Activated CD4-positive, alpha-beta memory T cell treated with anti-CD3 and anti-CD28 coated beads for 36 hours (primary cell): ENCODE results near the gene DPP7. TPM values are rescaled to one million over a fixed set of nuclear protein-coding genes. Genes with fewer than 3 reads are reported as not detected.
A peak's percentile ranks its signal among the peaks of the same experiment; 100 is the strongest.

Experiments used
- CTCF ChIA-PET: fragments of 350-600 bp; sonication (Branson Sonifier 250); formaldehyde crosslinking; loops from one replicate; lab custom pipeline; 2021; ENCODE audit warnings: antibody characterized with exemption, inconsistent platforms; lab: Charles Lee
- POLR2A ChIA-PET: fragments of 350-600 bp; sonication (Branson Sonifier 250); formaldehyde crosslinking; loops from one replicate; lab custom pipeline; 2021; ENCODE audit warnings: antibody characterized with exemption; lab: Charles Lee
- DNase-seq: peaks from one replicate; pipeline ENCODE4 v3.0.0-alpha.2; 2020
- H3K27ac Mint-ChIP-seq: one replicate; pipeline ENCODE4 v1.8.0; 2021; ENCODE audit warnings: mixed read lengths
- H3K27me3 Mint-ChIP-seq: one replicate; pipeline ENCODE4 v1.8.0; 2021; ENCODE audit warnings: mixed read lengths
- H3K36me3 Mint-ChIP-seq: one replicate; pipeline ENCODE4 v1.8.0; 2021; ENCODE audit warnings: mixed read lengths
- H3K4me1 Mint-ChIP-seq: one replicate; pipeline ENCODE4 v1.8.0; 2021; ENCODE audit warnings: low read depth, mixed read lengths
- H3K4me3 Mint-ChIP-seq: one replicate; pipeline ENCODE4 v1.8.0; 2021; ENCODE audit warnings: mild to moderate bottlenecking, mixed read lengths
- H3K9me3 Mint-ChIP-seq: one replicate; pipeline ENCODE4 v1.8.0; 2021; ENCODE audit warnings: mixed read lengths
- intact Hi-C: fragments of 100-400 bp; cut with micrococcal nuclease; formaldehyde crosslinking; loops from one replicate; pipeline ENCODE4 v1.15.1; 2023
- total RNA-seq, 2 experiments: library from RNA; stranded (reverse); gene quantifications; one replicate each; pipeline ENCODE4 v1.2.3, GENCODE V29; 2021

DPP7 gene
- total RNA-seq, 2 experiments from 2014 or later, result 195 to 208 TPM

- Mint-ChIP-seq H3K27ac (no peak overlapping the region), H3K9me3 (no peaks in the 10 kb centered on the region), H3K4me3 (no peak overlapping the region), H3K27me3 (no peaks in the 10 kb centered on the region), H3K36me3 (peaks cover 8% of the 10 kb centered on the region), H3K4me1 (peaks cover 2% of the 10 kb centered on the region)
- intact Hi-C loops, result no loop called here
- ChIA-PET CTCF (interaction anchor here (1.2 to 1.3 kb wide), 2 partner anchors 12 to 82 kb away, joined by 3 read pairs; no protein-coding TSS in a partner anchor), POLR2A (interaction anchor here (0.6 to 1.0 kb wide), 2 partner anchors 12 to 324 kb away, joined by 3 read pairs; no protein-coding TSS in a partner anchor)
- no peak for DNase-seq
Observed at GRCh38 chr9:137107312-137107921, 7.1 kb downstream of the DPP7 start.

- intact Hi-C loops, result no loop called here
Observed at GRCh38 chr9:137106662-137107250, 7.8 kb downstream of the DPP7 start.

GRCh38 chr9:137105814-137106661 lies 8.5 kb downstream of the DPP7 start:
- intact Hi-C loops, result no loop called here
- POLR2A ChIA-PET, result interaction anchor here (1.2 kb wide), 1 partner anchor 83 kb away, joined by 3 read pairs; no protein-coding TSS in a partner anchor
- H3K4me1 Mint-ChIP-seq, result peaks cover 2% of the 10 kb centered on the region

More at GRCh38 chr9:137106662-137107250, 7.8 kb downstream of the DPP7 start:
- H3K4me1 Mint-ChIP-seq, result peaks cover 2% of the 10 kb centered on the region
- no peak for DNase-seq
- peaks cover 8% of the 10 kb centered on the region for H3K36me3 Mint-ChIP-seq
- POLR2A ChIA-PET, result interaction anchor here (1.0 kb wide), 1 partner anchor 11 kb away, joined by 3 read pairs; no protein-coding TSS in a partner anchor
- no peak overlapping the region for H3K27ac Mint-ChIP-seq
- CTCF ChIA-PET, result interaction anchor here (0.5 to 1.6 kb wide), 5 partner anchors 11 to 94 kb away, joined by 3 to 6 read pairs (median 3); no protein-coding TSS in a partner anchor
- no peaks in the 10 kb centered on the region for H3K9me3 Mint-ChIP-seq
- no peak overlapping the region for H3K4me3 Mint-ChIP-seq
- H3K27me3 Mint-ChIP-seq, result no peaks in the 10 kb centered on the region

DNA sequence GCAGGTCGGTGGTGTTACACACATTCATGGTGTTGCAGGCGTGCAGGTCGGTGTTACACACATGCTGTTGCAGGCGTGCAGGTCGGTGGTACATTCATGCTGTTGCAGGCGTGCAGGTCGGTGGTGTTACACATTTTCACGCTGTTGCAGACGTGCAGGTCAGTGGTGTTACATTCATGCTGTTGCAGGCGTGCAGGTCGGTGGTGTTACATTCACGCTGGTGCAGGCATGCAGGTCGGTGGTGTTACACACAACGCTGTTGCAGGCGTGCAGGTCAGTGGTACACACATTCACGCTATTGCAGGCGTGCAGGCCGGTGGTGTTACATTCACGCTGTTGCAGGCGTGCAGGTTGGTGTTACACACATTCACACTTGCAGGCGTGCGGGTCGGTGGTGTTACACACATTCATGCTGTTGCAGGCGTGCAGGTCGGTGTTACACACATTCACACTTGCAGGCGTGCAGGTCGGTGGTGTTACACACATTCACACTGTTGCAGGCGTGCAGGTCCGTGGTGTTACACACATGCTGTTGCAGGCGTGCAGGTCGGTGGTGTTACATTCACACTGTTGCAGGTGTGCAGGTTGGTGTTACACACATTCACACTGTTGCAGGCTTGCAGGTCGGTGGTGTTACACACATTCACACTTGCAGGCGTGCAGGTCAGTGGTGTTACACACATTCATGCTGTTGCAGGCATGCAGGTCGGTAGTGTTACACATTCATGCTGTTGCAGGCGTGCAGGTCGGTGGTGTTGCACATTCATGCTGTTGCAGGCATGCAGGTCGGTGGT lies 11.1 kb downstream of the DPP7 start:
- no peak overlapping the region for H3K4me3 Mint-ChIP-seq
- no peaks in the 10 kb centered on the region for H3K4me1 Mint-ChIP-seq
- no peak for DNase-seq
- H3K36me3 Mint-ChIP-seq, result peaks cover 8% of the 10 kb centered on the region
- H3K9me3 Mint-ChIP-seq, result no peaks in the 10 kb centered on the region
- no peaks in the 10 kb centered on the region for H3K27me3 Mint-ChIP-seq
- no peak overlapping the region for H3K27ac Mint-ChIP-seq
- intact Hi-C loops, result no loop called here
- POLR2A ChIA-PET, result no interaction called here
- CTCF ChIA-PET, result interaction anchor here (1.0 kb wide), 1 partner anchor 133 kb away, joined by 3 read pairs; no protein-coding TSS in a partner anchor

More at GRCh38 chr9:137105814-137106661, 8.5 kb downstream of the DPP7 start:
- Mint-ChIP-seq H3K27me3 (no peaks in the 10 kb centered on the region), H3K27ac (no peak overlapping the region), H3K4me3 (no peak overlapping the region), H3K36me3 (peaks cover 6% of the 10 kb centered on the region), H3K9me3 (no peaks in the 10 kb centered on the region)
- no peak for DNase-seq
- CTCF ChIA-PET, result interaction anchor here (0.5 to 1.6 kb wide), 3 partner anchors 10 to 95 kb away, joined by 3 to 6 read pairs (median 3); no protein-coding TSS in a partner anchor

DNA sequence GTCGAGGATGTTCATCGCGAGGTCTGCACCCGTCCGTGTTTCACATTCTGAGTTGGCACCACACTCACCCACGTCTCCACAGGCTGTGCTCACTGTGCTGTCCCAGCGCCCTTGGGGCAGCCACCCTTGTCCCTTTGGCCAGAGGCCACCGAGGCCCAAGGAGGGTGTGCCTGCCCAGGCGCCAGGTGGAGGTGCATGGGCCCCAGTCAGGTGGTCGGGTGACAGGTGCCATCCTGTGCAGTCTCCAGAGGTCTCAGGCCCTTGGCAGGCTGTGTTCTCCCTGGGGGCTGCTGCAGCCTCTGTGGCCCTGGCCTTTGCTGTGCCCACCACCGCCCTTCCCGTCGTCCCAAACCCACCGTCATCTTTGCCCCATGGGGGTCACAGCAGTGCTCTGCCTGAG lies 15.3 kb downstream of the DPP7 start:
- Mint-ChIP-seq H3K4me3 (no peak overlapping the region), H3K36me3 (peaks cover 24% of the 10 kb centered on the region), H3K27ac (no peak overlapping the region), H3K4me1 (peaks cover 17% of the 10 kb centered on the region), H3K9me3 (no peaks in the 10 kb centered on the region), H3K27me3 (no peaks in the 10 kb centered on the region)
- ChIA-PET POLR2A (no interaction called here), CTCF (no interaction called here)
- intact Hi-C loops, result no loop called here
- no peak for DNase-seq

- intact Hi-C loops, result no loop called here
- Mint-ChIP-seq H3K27me3 (no peaks in the 10 kb centered on the region), H3K36me3 (peaks cover 25% of the 10 kb centered on the region), H3K4me3 (no peak overlapping the region), H3K9me3 (no peaks in the 10 kb centered on the region), H3K4me1 (peaks cover 19% of the 10 kb centered on the region), H3K27ac (no peak overlapping the region)
- CTCF ChIA-PET, result interaction anchor here (1.4 to 2.7 kb wide), 2 partner anchors 11 to 139 kb away, joined by 3 to 40 read pairs; partner anchors contain the start of gene MAN1B1
- DNase-seq, result no peak
- POLR2A ChIA-PET, result no interaction called here
Observed at GRCh38 chr9:137097761-137098462, 16.6 kb downstream of the DPP7 start.

GRCh38 chr9:137096785-137097546 lies 17.6 kb downstream of the DPP7 start:
- peaks cover 19% of the 10 kb centered on the region for H3K4me1 Mint-ChIP-seq
- ChIA-PET POLR2A (interaction anchor here (1.9 kb wide), 1 partner anchor 10 kb away, joined by 43 read pairs; the partner anchor contains the start of gene MAN1B1), CTCF (interaction anchor here (1.2 to 2.7 kb wide), 10 partner anchors 9 to 304 kb away, joined by 3 to 40 read pairs (median 6); partner anchors contain the start of genes ABCA2, DPP7, MAN1B1 and TPRN)
- peak overlapping the region; percentile 84 for H3K27ac Mint-ChIP-seq
- H3K9me3 Mint-ChIP-seq, result no peaks in the 10 kb centered on the region
- DNase-seq, result no peak
- no peaks in the 10 kb centered on the region for H3K27me3 Mint-ChIP-seq
- intact Hi-C loops, result no loop called here
- peak overlapping the region; percentile 62 for H3K4me3 Mint-ChIP-seq
- peaks cover 27% of the 10 kb centered on the region for H3K36me3 Mint-ChIP-seq

DNA sequence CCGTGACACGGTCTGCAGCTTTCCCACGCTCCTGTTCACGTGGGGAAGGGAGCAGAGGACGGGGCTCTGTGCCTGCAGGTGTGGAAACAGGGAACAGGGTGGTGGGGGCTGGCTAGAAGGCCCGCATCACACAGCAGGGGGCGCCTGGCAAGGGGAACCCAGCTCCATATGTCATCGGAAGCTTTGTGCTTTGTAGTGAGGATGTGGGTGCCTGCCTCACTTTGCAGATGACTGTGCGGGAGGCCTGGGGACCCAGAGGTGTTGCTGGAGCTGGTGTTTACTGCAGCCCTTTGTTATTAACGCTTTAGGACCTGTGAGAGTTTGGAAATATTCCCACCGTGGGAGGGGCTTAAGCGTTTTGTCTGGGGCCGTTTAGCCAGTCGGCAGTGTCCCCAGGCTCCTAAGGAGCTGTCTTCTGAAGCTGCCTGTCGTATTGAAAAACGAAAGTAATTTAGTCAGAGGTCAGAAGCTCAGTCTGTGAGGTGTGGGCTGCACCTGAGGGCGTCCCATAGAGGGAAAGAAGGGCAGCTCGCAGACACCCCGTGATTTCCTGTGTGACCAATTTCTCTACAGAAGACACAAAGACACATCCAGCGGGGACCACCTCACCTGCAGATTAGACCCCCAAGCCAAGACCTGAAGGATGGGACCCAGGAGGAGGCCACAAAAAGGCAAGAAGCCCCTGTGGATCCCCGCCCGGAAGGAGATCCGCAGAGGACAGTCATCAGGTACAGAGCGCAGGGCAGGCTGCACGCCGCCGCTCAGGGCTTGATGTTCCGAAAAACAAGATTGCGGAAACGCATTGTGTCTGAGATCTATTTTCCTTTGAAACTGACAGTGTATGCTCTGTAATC lies 18.6 kb downstream of the DPP7 start:
- POLR2A ChIA-PET, result interaction anchor here (0.8 to 1.9 kb wide), 10 partner anchors 9 to 556 kb away, joined by 3 to 43 read pairs (median 5); partner anchors contain the start of genes DPP7, MAN1B1, SAPCD2 and TUBB4B
- Mint-ChIP-seq H3K27me3 (no peaks in the 10 kb centered on the region), H3K27ac (peak overlapping the region; percentile 84), H3K4me3 (peak overlapping the region; percentile 62), H3K9me3 (no peaks in the 10 kb centered on the region), H3K4me1 (peaks cover 19% of the 10 kb centered on the region), H3K36me3 (peaks cover 31% of the 10 kb centered on the region)
- DNase-seq, result peak; percentile 93
- intact Hi-C loops, result loop anchor here (1.0 kb wide), 1 partner anchor 9 kb away; no protein-coding TSS in a partner anchor
- CTCF ChIA-PET, result interaction anchor here (0.6 to 2.7 kb wide), 38 partner anchors 8 to 763 kb away, joined by 3 to 40 read pairs (median 4); partner anchors contain the start of genes ABCA2, AJM1, CYSRT1 and DPP7

DNA sequence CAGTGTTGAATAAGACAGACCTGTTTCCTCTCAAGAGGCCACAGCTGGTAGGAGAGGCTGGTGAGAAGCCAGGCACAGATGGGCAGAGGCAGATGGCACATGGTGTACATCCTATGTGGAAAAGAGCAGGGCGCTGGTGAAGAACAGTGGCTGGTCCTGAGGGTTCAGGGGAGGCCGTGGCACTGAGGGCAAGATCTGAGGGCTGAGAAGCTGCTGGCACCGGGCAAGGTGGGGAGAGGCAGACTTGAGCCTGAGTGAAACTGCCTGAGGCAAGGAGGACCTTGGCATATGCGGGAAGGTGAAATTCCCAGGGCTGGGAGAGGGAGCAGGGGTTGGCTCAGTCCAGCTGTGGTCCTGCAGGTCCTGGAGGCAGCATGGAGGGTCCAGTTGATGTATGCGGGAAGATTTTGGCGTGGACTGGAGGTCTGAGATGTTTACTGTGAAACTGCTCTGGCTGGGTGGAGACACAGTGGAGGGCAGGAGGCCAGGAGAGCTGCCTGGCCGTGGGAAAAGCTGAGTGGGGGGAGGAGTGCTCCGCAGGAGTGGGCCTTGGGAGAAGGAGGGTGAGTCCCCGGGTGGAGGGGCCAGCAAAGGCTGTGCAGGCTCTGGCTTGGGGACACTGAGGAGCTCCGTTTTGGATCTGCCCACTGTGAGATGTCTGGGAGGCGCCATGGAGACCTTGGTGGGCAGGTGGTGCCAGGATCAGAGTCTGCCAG lies 25.1 kb downstream of the DPP7 start:
- ChIA-PET CTCF (interaction anchor here (1.0 to 3.9 kb wide), 4 partner anchors 43 to 147 kb away, joined by 3 to 26 read pairs (median 8); partner anchors contain the start of genes NPDC1 and RNF224), POLR2A (interaction anchor here (0.6 kb wide), 1 partner anchor 19 kb away, joined by 4 read pairs; the partner anchor contains the start of gene SAPCD2)
- Mint-ChIP-seq H3K9me3 (no peaks in the 10 kb centered on the region), H3K27ac (peak overlapping the region; percentile 29), H3K4me3 (no peak overlapping the region), H3K4me1 (peaks cover 34% of the 10 kb centered on the region), H3K27me3 (no peaks in the 10 kb centered on the region), H3K36me3 (peaks cover 9% of the 10 kb centered on the region)
- intact Hi-C loops, result loop anchor here (5.0 kb wide), 1 partner anchor 242 kb away; the partner anchor contains the start of gene PHPT1
- no peak for DNase-seq
